ENCODE data around the gene SYT8. TPM values are rescaled to one million over a fixed set of nuclear protein-coding genes. Genes with fewer than 3 reads are reported as not detected.

SYT8 gene
- total RNA-seq, 1 experiment from 2014 or later = 63.4 TPM

DNA sequence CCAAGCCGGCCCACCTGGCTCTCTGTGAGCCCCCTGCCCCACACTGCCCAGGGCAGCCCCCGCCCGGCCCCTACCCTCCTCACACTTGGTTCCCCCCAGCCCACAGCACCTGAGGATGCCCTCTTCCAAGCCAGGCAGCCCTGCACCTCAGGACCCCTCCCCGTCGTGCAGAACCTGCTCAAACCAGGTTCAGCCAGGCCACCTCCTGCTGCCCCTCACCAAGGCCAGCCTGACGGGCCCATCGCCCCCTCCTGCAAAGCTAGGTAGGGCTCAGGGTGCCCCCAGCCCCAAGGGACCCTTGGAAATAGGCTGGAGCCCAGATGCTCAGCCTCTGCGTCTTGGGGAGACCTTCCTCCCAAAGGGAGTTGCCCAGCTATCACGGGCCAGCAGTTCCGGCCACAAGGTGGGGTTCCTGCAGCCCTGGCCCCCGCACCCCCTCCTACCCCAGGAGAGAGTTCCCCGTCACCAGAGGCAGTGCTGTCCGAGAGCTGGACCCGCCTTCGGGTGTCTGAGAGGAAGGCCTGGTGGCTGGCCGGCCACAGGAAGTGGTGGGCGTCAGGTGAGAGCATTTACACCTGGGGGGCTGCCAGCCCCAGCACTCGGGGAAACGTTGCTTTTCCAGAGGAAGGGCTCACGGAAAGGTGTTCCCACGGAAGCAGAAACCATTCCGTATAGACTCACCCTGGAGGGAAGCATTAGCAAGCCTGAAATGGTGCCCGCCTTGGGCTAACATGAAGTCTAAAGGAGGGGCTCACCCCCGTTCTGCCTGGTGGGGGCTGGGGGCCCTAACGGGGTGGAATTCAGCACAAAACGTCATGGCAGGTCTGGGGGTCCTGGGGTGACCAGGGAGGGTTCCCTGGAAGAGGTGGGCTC is 3.2 kb upstream of the SYT8 start:
- peak; percentile 53 for DNase-seq (ENCODE audit: low spot score)

DNA sequence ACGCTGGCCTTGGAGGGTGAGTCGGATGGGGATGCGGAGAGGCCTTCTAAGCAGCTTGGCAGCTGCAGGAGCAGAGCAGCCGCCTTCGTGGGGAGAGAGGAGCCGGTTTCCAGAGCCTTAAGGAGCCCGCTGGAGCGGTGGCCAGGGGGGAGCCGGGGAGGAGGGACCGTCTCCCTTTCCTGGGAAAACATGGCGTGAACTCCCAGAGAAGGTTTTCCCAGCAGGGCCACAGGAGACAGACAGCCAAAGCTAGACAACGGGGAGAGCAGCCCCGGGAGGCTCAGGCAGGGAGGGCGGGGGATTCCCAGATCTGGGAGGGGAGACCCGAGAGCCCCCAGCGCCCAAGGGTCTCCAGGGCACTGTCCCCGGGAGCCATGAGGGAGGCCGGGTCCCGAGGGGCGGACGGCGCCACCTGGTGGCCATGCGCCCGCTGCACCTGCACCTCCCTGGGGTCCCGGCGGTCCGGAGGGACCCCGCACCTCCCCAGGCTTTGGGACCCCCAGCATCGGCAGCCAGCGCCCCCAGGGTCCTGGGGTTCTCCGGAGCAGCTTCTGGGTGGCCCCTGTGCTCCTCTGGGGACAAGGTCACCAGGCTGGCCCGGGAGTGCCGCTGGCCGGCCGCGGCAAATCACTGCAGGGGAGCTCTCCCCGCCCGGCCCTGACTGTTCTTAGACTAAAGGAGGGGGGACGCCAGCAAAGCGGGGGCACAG is 2.4 kb upstream of the SYT8 start:
- DNase-seq (ENCODE audit: low spot score) = peak; percentile 82

DNA sequence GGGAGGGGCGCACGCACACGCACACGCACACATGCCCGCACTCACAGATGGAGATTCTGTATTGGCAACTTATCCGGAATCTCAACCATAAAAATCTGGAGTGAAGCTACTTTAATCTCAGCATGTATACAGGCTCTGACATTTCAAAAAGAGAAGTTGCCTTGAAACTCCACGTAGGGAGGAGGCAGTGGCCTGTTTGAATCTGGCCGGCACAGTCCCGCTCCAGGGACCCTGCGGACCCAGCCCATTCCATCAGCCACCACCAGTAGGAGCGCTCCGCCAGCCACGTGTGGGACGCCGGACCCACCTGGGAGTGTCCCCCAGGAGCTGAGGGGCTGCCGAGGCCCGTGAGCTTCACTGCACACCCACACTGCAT is 1.9 kb upstream of the SYT8 start:
- no peak for DNase-seq (ENCODE audit: low spot score)

GRCh38 chr11:1834062-1834610 is 654 bp upstream of the SYT8 start:
- DNase-seq (ENCODE audit: low spot score) = peak; percentile 99

- no peak for DNase-seq (ENCODE audit: low spot score)
Observed at GRCh38 chr11:1835671-1836010, 851 bp downstream of the SYT8 start.

DNA sequence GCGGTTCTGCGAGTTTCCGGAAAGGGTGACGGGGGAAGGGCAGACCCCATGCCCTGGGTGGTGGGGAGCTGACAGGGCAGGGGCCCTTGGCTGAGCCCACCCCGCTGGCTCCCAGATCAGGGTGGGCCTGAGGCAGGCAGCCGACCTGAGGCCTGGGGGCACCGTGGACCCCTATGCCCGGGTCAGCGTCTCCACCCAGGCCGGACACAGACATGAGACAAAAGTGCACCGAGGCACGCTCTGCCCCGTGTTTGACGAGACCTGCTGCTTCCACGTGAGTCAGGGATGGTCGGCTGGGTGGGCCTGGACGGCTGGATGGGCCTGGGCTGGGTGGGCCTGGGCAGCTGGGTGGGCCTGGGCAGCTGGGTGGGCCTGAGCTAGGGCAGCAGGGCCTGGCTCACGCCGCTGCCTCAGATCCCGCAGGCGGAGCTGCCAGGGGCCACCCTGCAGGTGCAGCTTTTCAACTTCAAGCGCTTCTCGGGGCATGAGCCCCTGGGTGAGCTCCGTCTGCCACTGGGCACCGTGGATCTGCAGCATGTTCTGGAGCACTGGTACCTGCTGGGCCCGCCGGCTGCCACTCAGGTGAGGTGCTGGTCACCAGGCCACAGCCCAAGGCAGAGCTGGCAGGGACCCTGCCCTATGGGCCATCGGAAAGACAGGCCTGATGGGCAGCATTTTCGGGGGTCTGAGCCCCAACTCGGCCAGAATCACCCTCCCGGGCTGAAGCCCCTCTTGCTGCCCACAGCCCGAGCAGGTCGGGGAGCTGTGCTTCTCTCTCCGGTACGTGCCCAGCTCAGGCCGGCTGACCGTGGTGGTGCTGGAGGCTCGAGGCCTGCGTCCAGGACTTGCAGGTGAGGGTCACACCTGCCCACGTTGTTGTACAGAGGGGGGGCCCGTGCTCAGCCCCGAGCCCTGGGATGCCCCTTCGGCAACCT is 1.5 kb downstream of the SYT8 start:
- DNase-seq (ENCODE audit: low spot score) = no peak

- DNase-seq (ENCODE audit: low spot score) = peak; percentile 78
Observed at GRCh38 chr11:1837171-1838076, 2.6 kb downstream of the SYT8 start.

DNA sequence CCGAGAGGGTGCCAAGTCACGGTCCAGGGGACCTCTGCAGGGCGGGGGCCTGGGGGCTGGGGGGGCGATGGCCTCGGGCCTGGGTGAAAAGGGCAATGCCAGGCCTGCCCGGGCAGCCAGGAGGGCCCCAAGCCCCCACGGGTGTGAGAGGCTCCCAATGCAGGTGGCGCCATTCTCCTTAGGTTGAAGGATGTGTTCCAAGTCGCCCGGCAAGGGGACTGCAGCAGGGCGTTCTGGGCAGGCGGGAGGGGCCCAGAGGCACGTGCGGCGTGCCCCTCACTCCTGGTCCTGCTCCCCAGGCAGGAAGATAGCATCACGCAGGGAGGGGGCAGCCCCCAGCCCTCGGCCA is 3.3 kb downstream of the SYT8 start:
- DNase-seq (ENCODE audit: low spot score) = no peak

DNA sequence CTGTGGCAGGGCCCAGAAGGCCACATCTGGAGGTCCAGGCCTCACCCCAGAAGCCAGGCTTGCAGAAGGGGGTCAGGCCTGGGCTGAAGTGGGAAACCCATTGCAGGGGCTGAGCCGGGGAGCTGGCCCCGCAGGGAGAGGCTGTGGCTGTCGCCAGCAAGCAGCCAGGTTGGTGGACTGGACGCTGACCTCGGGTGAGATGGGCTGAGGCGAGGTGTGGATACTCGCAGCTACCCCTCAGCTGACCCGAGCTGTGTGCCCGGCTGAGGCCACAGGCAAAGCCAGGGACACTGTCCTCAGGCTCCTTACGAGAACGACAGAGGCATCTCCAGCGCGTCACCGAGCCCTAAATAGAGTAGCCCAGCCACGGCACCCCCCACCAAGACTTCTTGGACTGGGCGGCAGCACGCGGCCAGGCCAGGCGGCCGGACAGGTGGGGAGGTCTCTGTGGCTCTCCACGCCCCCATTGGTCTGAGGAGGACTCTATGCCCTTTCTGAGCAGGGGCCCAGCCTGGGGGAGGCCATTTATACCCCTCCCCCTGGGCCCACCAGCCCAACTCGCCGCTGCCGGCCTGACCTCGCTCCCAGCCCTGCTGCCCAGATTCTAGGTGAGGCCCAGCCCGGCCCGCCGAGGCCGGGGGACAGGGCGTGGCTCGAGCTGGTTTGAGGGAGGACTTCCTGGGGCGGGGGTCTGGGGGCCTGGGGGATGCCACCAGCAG is 3.8 kb downstream of the SYT8 start, which contains the start of gene TNNI2:
Gene TNNI2, plus strand, starts transcription at position 556 of the 719 bp plus-strand sequence. CDS start 716 bp downstream, outside the sequence.
- no peak for DNase-seq (ENCODE audit: low spot score)

- no peak for DNase-seq (ENCODE audit: low spot score)
Observed at GRCh38 chr11:1839204-1839923, 4.6 kb downstream of the SYT8 start.

GRCh38 chr11:1839924-1840779 is 5.4 kb downstream of the SYT8 start:
- no peak for DNase-seq (ENCODE audit: low spot score)

- DNase-seq (ENCODE audit: low spot score) = no peak
Observed at GRCh38 chr11:1840780-1841480, 6.1 kb downstream of the SYT8 start.

DNA sequence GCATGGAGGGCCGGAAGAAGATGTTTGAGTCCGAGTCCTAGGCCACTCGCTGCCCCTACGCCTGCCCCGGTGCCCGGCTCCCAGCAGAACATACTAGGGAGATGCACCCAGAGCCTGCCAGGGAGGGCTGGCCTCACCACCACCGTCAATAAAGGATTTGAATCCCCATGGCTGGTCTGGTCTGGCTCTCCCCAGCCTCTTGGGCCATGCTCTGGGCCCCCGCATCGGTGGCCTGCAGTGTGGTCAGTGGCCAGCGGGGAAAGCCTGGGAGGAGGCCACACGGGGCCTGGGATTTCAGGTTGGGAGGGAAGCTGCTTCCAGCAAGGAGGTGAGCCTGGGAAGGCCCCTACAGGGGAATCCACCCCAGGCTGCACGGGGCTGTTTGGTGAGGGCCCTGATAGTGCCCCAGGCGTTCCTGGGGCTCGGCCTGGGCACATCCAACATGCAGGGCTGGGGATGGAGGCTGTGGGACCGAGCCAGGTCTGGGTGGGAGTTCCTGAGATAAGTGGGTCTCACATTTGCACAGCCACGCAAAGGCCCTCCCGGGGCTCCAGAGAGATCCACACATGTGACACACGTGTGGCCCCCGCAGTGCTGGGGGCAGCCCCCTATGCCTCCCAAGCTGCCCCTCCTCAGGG is 6.8 kb downstream of the SYT8 start:
- DNase-seq (ENCODE audit: low spot score) = no peak

GRCh38 chr11:1842149-1843097 is 7.6 kb downstream of the SYT8 start:
- DNase-seq (ENCODE audit: low spot score) = no peak

- DNase-seq (ENCODE audit: low spot score) = no peak
Observed at GRCh38 chr11:1843098-1843473, 8.3 kb downstream of the SYT8 start.

DNA sequence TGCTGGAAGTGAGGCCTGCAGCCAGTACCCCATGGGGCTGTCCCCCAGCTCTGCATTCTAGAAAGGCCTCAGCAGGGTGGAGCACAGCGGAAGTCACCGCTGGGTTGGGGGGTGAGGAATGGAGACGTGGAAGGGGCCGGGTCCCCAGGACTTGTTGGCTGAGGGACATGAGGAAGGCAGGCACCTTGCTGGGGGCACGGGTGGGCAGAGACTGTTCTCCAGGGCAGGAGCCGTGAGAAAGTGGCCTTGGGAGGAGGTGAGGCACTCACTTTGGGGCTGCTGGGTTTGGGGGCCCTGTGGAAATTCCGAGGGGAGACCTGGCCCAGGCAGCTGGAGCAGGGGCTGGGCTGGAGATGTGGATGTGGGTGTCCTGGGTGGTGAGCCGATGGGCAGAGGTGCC is 9.0 kb downstream of the SYT8 start:
- DNase-seq (ENCODE audit: low spot score) = no peak

All from HT-29 (cell line).